Vagina (tissue), 2 donors: ENCODE measurements around the gene RCSD1. TPM values are rescaled to one million over a fixed set of nuclear protein-coding genes. Genes with fewer than 3 reads are reported as not detected.

Experiments used
- DNase-seq, 2 donors: peaks; one replicate each; pipeline ENCODE4 v3.0.0-alpha.2; 2017; ENCODE audit errors: extremely low spot score in 2 of 2
- H3K27ac ChIP-seq: fragments of 200-600 bp; sonication (generic); one replicate; pipeline ENCODE4 v1.5.1; 2019
- H3K27me3 ChIP-seq: fragments of 200-600 bp; sonication (generic); one replicate; pipeline ENCODE4 v1.5.1; 2019
- H3K36me3 ChIP-seq, 2 donors: fragments of 200-600 bp; sonication (generic); one replicate each; pipeline ENCODE4 v1.5.1; 2017 to 2019
- H3K4me1 ChIP-seq: fragments of 200-600 bp; sonication (generic); one replicate; pipeline ENCODE4 v1.5.1; 2019
- H3K4me3 ChIP-seq, 2 donors: fragments of 200-600 bp; sonication (generic); 1 replicate in 1 of 2; 2 replicates in 1 of 2; pipeline ENCODE4 v1.5.1; 2016 to 2019
- H3K9me3 ChIP-seq: fragments of 200-600 bp; sonication (generic); one replicate; pipeline ENCODE4 v1.5.1; 2019
- CTCF ChIP-seq, 3 experiments: fragments of 450-650 bp in 2 of 3; fragments of 200-600 bp in 1 of 3; sonication (generic) in 1 of 3; IDR thresholded peaks; one replicate each; pipeline ENCODE4 v1.5.1; 2017 to 2019; ENCODE audit warnings: antibody characterized with exemption in 3 of 3, mild to moderate bottlenecking in 2 of 3, moderate library complexity in 2 of 3
- POLR2A ChIP-seq, 2 donors: fragments of 450-650 bp; IDR thresholded peaks; one replicate each; pipeline ENCODE4 v1.6.1; 2017; ENCODE audit warnings: antibody characterized with exemption in 2 of 2, mild to moderate bottlenecking in 2 of 2, moderate library complexity in 2 of 2
- POLR2AphosphoS5 ChIP-seq, 2 donors: sonication (generic); formaldehyde crosslinking; IDR thresholded peaks; one replicate each; pipeline ENCODE4 v1.9.0; 2017; ENCODE audit warnings: antibody characterized with exemption in 2 of 2, mild to moderate bottlenecking in 2 of 2, low read depth in 1 of 2; ENCODE audit not compliant: insufficient read depth in 1 of 2
- intact Hi-C: fragments of 100-400 bp; cut with DNase I; formaldehyde crosslinking; loops from one replicate; pipeline ENCODE4 v1.15.1; 2023
- total RNA-seq: library from RNA; depleted of rRNA; stranded (reverse); fragments of >200 nt; gene quantifications from one replicate; pipeline ENCODE4 v1.2.3, GENCODE V29; 2016

The RCSD1 gene
- total RNA-seq, 1 donor from 2014 or later = 11.5 TPM

DNA sequence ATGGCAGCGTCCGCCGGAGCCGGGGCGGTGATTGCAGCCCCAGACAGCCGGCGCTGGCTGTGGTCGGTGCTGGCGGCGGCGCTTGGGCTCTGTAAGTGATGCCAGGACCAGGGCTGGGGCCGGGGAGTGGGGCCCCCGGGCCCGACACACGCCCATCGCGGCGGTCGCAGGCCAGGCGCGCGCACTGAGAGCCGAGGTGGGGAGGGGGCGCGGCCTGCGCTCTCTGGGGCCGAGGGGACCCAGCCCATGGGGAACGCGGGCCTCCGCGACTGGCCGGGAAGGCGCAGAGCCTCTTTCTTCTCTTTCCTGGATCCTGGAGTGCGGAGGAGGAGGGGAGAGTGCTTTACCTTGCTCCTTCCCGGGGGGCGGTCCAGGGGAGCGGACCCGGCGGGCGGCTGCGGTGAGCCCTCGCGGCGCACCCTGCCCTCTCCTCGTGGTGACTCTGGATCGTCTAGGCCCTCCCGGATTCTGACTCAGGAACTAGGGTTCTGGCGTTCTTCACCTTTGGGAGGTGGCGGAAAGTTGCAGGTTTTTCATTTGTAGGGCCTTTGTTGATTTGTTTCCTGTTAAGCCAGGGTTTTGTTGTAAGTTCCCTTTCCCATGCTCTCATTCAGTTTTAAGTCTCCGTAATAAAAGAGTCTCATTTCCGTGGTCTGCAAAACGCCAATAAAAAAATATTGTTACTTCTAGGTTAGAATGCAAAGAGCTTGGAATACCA is 92.3 kb downstream of the RCSD1 start:
- Histone ChIP-seq H3K27ac (peak overlapping the region; percentile 91), H3K27me3 (no peaks in the 10 kb centered on the region), H3K36me3 (no peaks in the 10 kb centered on the region), H3K9me3 (no peaks in the 10 kb centered on the region), H3K4me1 (peaks cover 38% of the 10 kb centered on the region), H3K4me3 (peak overlapping the region; percentile 81 to 92)
- intact Hi-C loops = loop anchor here (2.0 kb wide), 1 partner anchor 74 kb away; no protein-coding TSS in a partner anchor
- DNase-seq = no peak
- TF ChIP-seq POLR2A (IDR thresholded peaks at IDR 0.05) (no peak), POLR2AphosphoS5 (IDR thresholded peaks at IDR 0.05; ENCODE audit: insufficient read depth in 1 of 2, low read depth in 1 of 2) (no peak), CTCF (IDR thresholded peaks at IDR 0.05) (no peak)

- intact Hi-C loops = loop anchor here (2.0 kb wide), 1 partner anchor 74 kb away; no protein-coding TSS in a partner anchor
- TF ChIP-seq CTCF (IDR thresholded peaks at IDR 0.05) (no peak), POLR2A (IDR thresholded peaks at IDR 0.05) (no peak), POLR2AphosphoS5 (IDR thresholded peaks at IDR 0.05; ENCODE audit: insufficient read depth in 1 of 2, low read depth in 1 of 2) (no peak)
- H3K4me3 ChIP-seq = peak overlapping the region; percentile 81 to 92
- DNase-seq = no peak
- H3K36me3 ChIP-seq = no peaks in the 10 kb centered on the region
- H3K27ac ChIP-seq = peak overlapping the region; percentile 91
- H3K4me1 ChIP-seq = peaks cover 38% of the 10 kb centered on the region
- no peaks in the 10 kb centered on the region for H3K9me3 ChIP-seq
- H3K27me3 ChIP-seq = no peaks in the 10 kb centered on the region
These were observed 92.8 kb downstream of the RCSD1 start for GRCh38 chr1:167722870-167723251.

GRCh38 chr1:167723707-167724323 is 93.8 kb downstream of the RCSD1 start:
- DNase-seq = no peak
- TF ChIP-seq POLR2A (IDR thresholded peaks at IDR 0.05) (no peak), POLR2AphosphoS5 (IDR thresholded peaks at IDR 0.05; ENCODE audit: insufficient read depth in 1 of 2, low read depth in 1 of 2) (no peak), CTCF (IDR thresholded peaks at IDR 0.05) (no peak)
- H3K9me3 ChIP-seq = no peaks in the 10 kb centered on the region
- intact Hi-C loops = loop anchor here (2.0 kb wide), 1 partner anchor 73 kb away; no protein-coding TSS in a partner anchor
- H3K36me3 ChIP-seq = no peaks in the 10 kb centered on the region
- H3K27ac ChIP-seq = no peak overlapping the region
- no peaks in the 10 kb centered on the region for H3K27me3 ChIP-seq
- peaks cover 38% of the 10 kb centered on the region for H3K4me1 ChIP-seq
- peak overlapping the region; percentile 81 to 92 for H3K4me3 ChIP-seq

GRCh38 chr1:167726008-167726407 is 96.0 kb downstream of the RCSD1 start:
- H3K27me3 ChIP-seq = no peaks in the 10 kb centered on the region
- H3K36me3 ChIP-seq = no peaks in the 10 kb centered on the region
- H3K4me1 ChIP-seq = peaks cover 31% of the 10 kb centered on the region
- intact Hi-C loops = no loop called here
- H3K4me3 ChIP-seq = no peak overlapping the region
- H3K27ac ChIP-seq = no peak overlapping the region
- no peak for TF ChIP-seq POLR2AphosphoS5 (IDR thresholded peaks at IDR 0.05; ENCODE audit: insufficient read depth in 1 of 2, low read depth in 1 of 2)
- no peak for TF ChIP-seq CTCF (IDR thresholded peaks at IDR 0.05)
- no peak for TF ChIP-seq POLR2A (IDR thresholded peaks at IDR 0.05)
- DNase-seq = no peak
- no peaks in the 10 kb centered on the region for H3K9me3 ChIP-seq
